Muscle of arm (tissue), 12 donors: ENCODE results near the gene MIER3. TPM values are rescaled to one million over a fixed set of nuclear protein-coding genes. Genes with fewer than 3 reads are reported as not detected.

Experiments used
- DNase-seq: peaks from one replicate; pipeline ENCODE4 v3.0.0-alpha.2; 2013
- polyA plus RNA-seq, 12 donors: library from polyadenylated mRNA; unstranded; fragments of 120-200 nt; gene quantifications; one replicate each; pipeline ENCODE4 v1.2.1, GENCODE V29; 2013; ENCODE audit not compliant: insufficient read length in 12 of 12

The MIER3 gene
- polyA plus RNA-seq, 12 donors: 17.4 to 29.2 (median 24.3) TPM; not detected in 1

- no peak for DNase-seq
Measured at GRCh38 chr5:56961746-56962145, 9.8 kb upstream of the MIER3 start.

- DNase-seq: no peak
Measured at GRCh38 chr5:56959326-56959725, 7.4 kb upstream of the MIER3 start.

GRCh38 chr5:56958595-56958994 lies 6.7 kb upstream of the MIER3 start:
- DNase-seq: no peak

GRCh38 chr5:56954262-56954661 lies 2.3 kb upstream of the MIER3 start:
- DNase-seq: no peak

- DNase-seq: no peak
Measured at GRCh38 chr5:56951126-56951945, 587 bp downstream of the MIER3 start.

- DNase-seq: peak; percentile 93
Measured at GRCh38 chr5:56950626-56951125, 1.2 kb downstream of the MIER3 start.

GRCh38 chr5:56947052-56947451 lies 4.9 kb downstream of the MIER3 start:
- no peak for DNase-seq

GRCh38 chr5:56941981-56942380 lies 9.9 kb downstream of the MIER3 start:
- DNase-seq: no peak

GRCh38 chr5:56938858-56939257 lies 13.1 kb downstream of the MIER3 start:
- DNase-seq: no peak

GRCh38 chr5:56934325-56934724 lies 17.6 kb downstream of the MIER3 start:
- DNase-seq: no peak

- no peak for DNase-seq
Measured at GRCh38 chr5:56922922-56923321, 29.0 kb downstream of the MIER3 start.

- no peak for DNase-seq
Measured at GRCh38 chr5:56919942-56920662, 31.8 kb downstream of the MIER3 start.

GRCh38 chr5:56918054-56918453 lies 33.9 kb downstream of the MIER3 start:
- DNase-seq: no peak

- no peak for DNase-seq
Measured at GRCh38 chr5:56917534-56917933, 34.4 kb downstream of the MIER3 start.

GRCh38 chr5:56914678-56915077 lies 37.2 kb downstream of the MIER3 start:
- no peak for DNase-seq

GRCh38 chr5:56913766-56914165 lies 38.2 kb downstream of the MIER3 start:
- no peak for DNase-seq

- DNase-seq: no peak
Measured at GRCh38 chr5:56910210-56910965, 41.5 kb downstream of the MIER3 start.

- DNase-seq: peak; percentile 98
Measured at GRCh38 chr5:56909294-56910209, 42.4 kb downstream of the MIER3 start, which contains the start of gene SETD9. TSS of gene SETD9 (plus strand) at chr5:56909596. CDS start at chr5:56909646, 50 bp downstream.

GRCh38 chr5:56908942-56909293 lies 43.0 kb downstream of the MIER3 start:
- no peak for DNase-seq

GRCh38 chr5:56900858-56901578 lies 50.9 kb downstream of the MIER3 start:
- DNase-seq: peak; percentile 35
